Measurements from ENCODE around the gene RBM20.

RBM20 gene

DNA sequence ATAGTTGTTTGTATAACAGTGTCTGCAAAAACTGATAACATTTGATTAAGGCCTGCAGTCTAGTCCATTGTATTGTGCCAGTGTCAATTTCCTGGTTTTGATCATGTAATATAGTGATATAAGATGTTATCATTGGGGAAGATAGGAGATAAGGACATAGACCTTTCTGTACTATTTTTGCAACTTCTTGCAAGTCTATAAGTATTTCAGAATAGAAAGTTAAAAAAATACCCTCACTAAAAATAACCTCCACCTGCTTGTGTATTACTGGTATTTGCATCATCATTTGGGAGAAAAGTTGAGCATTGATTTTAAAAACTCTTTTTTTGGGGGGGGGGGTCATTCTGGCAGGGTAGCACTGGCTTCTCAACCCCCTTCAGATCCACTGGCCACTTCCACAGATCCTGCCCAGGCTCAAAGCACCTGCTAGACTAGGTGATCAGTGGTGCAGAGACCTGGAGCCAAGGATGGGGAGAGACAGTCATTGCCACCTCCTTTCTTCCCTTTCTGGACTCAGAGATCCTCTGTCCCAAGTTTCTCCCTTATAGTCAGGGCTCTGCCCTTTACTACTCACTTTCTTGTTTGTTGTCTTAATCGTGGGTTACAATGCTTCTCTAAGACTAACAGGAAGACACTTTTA is 103.0 kb downstream of the RBM20 start:
- Mint-ChIP-seq H3K36me3 (peaks cover 2% of the 10 kb centered on the region), H3K4me3 (no peak overlapping the region), H3K27me3 (peaks cover 2% of the 10 kb centered on the region), H3K9me3 (peaks cover 9% of the 10 kb centered on the region), H3K27ac (no peak overlapping the region), H3K4me1 (peaks cover 17% of the 10 kb centered on the region)
- ATAC-seq (ENCODE audit: low read depth) = no peak
- DNase-seq (ENCODE audit: low spot score in 2 of 2) = no peak

DNA sequence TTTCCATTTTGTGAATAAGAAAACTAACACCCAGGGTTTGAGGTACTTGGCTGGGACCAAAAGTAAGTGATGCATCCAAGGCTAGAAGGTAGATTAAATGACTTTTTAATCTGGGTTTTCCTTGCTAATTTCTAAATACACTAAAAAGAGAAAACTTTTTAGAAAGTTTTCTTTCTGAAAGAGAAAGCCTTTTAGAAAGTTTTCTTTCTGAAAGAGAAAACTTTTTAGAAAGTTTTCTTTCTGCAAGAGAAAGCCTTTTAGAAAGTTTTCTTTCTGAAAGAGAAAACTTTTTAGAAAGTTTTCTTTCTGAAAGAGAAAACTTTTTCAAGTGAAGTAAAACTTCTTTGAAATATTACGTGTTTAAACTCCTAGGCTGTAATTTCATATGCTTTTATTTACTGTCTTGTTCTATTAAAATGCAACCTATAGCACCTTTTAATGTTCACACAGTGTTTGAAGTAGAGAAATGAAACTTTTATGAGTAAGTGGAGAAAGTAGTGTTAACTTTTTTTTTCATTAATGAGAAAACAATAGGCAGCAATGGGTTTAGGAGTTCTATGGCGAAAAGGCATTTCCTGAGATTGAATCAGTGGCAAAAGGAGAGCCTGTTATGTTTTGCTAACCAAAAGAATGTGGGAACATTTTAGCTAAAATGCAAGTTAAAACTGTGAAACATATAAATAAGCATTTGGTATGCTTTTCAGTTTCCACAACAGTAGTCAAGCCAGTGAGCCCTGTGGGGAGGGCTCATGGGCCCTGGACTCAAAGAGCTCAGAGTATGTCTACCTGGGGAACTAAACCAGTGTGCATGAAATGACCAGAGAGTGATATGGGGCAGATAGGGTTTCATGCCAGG is 103.7 kb downstream of the RBM20 start:
- Mint-ChIP-seq H3K36me3 (peaks cover 2% of the 10 kb centered on the region), H3K27me3 (peaks cover 2% of the 10 kb centered on the region), H3K4me3 (no peak overlapping the region), H3K9me3 (peaks cover 9% of the 10 kb centered on the region), H3K4me1 (peaks cover 12% of the 10 kb centered on the region), H3K27ac (no peak overlapping the region)
- ATAC-seq (ENCODE audit: low read depth) (no peak), DNase-seq (ENCODE audit: low spot score in 2 of 2) (no peak)

DNA sequence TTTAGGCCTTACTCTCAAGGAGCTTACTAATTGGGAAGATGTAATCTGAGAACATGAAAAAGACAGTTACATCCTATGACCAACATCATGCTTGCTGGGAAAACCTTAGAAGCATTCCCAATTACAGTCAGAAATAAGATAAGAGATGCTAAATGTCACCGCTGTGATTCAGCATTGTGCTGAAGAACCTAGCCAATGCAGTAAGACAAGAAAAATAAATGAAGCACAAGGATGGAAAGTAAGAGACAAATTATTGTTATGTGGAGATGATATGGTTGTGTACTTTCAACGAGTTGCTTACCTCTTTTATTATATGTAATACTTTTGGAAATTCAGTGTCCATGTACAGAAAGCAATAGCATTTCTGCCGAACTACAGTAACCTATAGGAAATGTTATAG is 104.8 kb downstream of the RBM20 start:
- no peak for ATAC-seq (ENCODE audit: low read depth)
- Mint-ChIP-seq H3K4me1 (peaks cover 9% of the 10 kb centered on the region), H3K27ac (no peak overlapping the region), H3K36me3 (peaks cover 2% of the 10 kb centered on the region), H3K9me3 (peaks cover 9% of the 10 kb centered on the region), H3K4me3 (no peak overlapping the region), H3K27me3 (no peaks in the 10 kb centered on the region)
- DNase-seq (ENCODE audit: low spot score in 2 of 2) = no peak

DNA sequence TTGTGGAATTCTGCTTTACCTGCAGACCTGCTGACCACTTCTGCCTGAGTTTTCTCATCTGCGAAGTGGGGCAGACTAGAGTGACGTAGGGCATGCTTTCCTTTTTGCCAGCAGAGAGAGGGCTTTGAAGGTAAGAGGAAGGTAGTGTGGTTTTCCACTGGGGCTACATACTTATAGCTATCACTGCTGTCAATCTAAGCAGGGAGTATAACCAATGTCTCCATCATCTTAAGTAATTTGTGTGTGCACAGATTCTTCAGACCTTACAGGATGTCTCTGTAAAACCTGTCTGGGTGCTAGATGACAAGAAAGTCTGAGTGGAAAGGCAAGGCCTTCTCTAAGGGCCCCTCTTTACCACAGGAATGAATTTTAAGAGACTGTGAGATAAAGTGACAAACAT is 106.8 kb downstream of the RBM20 start:
- Mint-ChIP-seq H3K27ac (no peak overlapping the region), H3K4me3 (no peak overlapping the region), H3K36me3 (peaks cover 2% of the 10 kb centered on the region), H3K9me3 (peaks cover 10% of the 10 kb centered on the region), H3K4me1 (peaks cover 9% of the 10 kb centered on the region), H3K27me3 (no peaks in the 10 kb centered on the region)
- no peak for DNase-seq (ENCODE audit: low spot score in 2 of 2)
- no peak for ATAC-seq (ENCODE audit: low read depth)

DNA sequence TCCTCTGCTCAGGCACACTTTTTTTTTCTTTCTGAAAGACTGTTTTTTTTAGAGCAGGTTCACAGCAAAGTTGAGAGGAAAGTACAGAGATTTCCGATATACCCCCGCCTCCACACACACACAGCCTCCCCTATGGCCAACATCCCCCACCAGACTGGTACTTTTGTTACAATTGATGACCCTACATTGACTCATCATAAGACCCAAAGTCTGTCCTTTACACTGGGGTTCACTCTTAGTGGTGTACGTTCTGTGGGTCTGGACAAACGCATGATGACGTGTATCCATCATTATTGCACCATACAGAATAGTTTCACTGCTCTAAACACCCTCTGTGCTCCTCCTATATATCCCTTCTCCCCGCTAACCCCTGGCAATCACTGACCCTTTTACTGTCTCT is 107.7 kb downstream of the RBM20 start:
- H3K4me1 Mint-ChIP-seq = peaks cover 6% of the 10 kb centered on the region
- no peak for DNase-seq (ENCODE audit: low spot score in 2 of 2)
- peaks cover 2% of the 10 kb centered on the region for H3K36me3 Mint-ChIP-seq
- H3K9me3 Mint-ChIP-seq = peaks cover 10% of the 10 kb centered on the region
- no peak for ATAC-seq (ENCODE audit: low read depth)
- no peak overlapping the region for H3K27ac Mint-ChIP-seq
- no peak overlapping the region for H3K4me3 Mint-ChIP-seq
- no peaks in the 10 kb centered on the region for H3K27me3 Mint-ChIP-seq

DNA sequence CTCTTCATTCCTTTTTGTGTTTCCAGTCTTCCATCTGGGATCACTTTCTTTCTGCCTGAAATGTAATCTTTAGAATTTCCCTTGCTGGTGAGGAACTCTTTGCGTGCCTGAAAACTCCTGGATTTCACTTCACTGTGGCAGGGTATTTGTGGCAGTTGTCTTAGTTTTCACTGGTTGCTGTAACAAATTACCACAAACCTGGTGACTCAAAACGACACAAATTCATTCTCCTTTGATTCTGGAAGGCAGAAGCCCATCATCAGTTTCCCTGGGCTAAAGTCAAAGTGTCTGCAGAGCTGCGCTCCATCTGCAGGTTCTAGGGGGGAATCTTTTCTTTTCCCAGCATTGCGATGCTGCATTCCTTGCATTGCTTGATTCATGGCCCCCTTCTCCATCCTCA is 109.3 kb downstream of the RBM20 start:
- Mint-ChIP-seq H3K27me3 (no peaks in the 10 kb centered on the region), H3K4me3 (no peak overlapping the region), H3K27ac (no peak overlapping the region), H3K36me3 (peaks cover 2% of the 10 kb centered on the region), H3K4me1 (no peaks in the 10 kb centered on the region), H3K9me3 (peaks cover 10% of the 10 kb centered on the region)
- DNase-seq (ENCODE audit: low spot score in 2 of 2) (no peak), ATAC-seq (ENCODE audit: low read depth) (no peak)

DNA sequence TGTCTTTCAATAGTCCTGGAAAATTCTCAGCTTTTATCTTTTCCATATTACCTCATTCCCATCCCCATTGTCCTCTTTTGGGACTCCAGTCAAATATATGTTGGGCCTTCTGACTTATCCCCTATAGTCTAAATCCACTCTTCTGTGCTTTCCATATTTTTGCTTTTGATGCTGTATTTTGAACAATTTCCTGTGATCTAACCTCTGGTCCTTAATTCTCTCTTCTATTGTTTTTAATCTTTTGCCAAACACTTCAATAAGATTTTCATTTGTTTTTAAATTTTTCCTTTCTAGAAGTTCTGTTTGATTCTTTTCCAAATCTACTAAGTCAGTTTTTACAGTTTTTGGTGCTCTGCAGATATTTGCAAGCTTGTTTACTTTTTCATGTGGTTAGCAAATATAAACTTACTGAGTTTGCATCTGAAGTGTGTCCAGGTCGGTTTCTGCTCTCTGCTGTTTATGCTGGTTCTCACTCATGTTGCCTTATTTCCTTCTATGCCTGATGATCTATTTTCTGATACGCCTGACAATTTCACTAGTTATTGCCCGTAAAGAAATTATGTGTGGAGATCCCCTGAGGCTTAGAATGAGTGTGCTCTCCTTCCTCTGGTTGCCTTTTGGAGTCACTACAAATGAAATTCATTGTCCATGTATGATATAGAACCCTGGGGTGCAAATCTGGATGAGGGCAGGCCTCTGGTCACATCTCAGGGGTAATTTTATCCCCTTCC is 110.4 kb downstream of the RBM20 start:
- no peaks in the 10 kb centered on the region for H3K4me1 Mint-ChIP-seq
- ATAC-seq (ENCODE audit: low read depth) (no peak), DNase-seq (ENCODE audit: low spot score in 2 of 2) (no peak)
- peaks cover 3% of the 10 kb centered on the region for H3K9me3 Mint-ChIP-seq
- H3K36me3 Mint-ChIP-seq = no peaks in the 10 kb centered on the region
- peaks cover 1% of the 10 kb centered on the region for H3K27me3 Mint-ChIP-seq
- no peak overlapping the region for H3K4me3 Mint-ChIP-seq
- H3K27ac Mint-ChIP-seq = no peak overlapping the region

DNA sequence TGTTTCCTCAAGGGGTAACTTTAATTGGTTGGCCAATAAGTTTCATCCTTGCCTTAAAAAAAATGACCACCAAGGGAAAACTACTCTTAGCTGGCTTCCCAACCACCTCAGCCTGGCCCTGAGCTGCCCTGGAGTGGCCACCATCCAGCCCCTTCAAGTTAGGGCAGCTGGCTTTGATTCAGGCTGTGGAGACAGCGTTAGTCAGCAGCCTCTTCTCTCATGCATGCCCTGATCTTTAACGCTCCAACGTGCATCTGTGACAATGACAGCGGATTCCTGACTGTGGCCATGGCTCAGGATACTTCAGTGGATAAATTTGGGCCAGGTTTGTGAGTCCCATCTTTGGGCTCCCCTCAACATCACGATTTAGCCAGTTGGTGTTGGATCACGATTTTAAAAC is 111.6 kb downstream of the RBM20 start:
- ATAC-seq (ENCODE audit: low read depth) (no peak), DNase-seq (ENCODE audit: low spot score in 2 of 2) (no peak)
- Mint-ChIP-seq H3K27ac (no peak overlapping the region), H3K4me1 (no peaks in the 10 kb centered on the region), H3K27me3 (peaks cover 1% of the 10 kb centered on the region), H3K4me3 (no peak overlapping the region), H3K36me3 (no peaks in the 10 kb centered on the region), H3K9me3 (peaks cover 1% of the 10 kb centered on the region)

DNA sequence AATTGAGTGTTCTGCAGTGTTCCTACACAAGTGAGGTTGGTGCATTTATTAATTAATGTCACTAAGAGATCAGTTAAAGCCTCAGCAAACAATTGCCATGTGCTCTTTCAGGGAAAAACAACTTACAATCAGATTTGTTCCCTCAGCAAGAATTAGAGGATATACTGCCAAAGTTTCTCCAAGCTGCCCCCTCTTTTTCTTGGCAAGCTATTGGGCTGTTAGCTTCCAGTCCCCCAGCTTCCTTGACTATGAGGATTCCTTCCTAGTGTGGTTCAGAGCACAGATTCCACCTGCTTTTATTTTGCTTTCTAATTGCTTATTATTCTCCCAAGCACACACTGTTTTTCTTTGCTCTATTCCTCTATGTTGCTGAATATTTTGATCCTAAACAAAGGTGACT is 112.7 kb downstream of the RBM20 start:
- H3K27me3 Mint-ChIP-seq = peaks cover 1% of the 10 kb centered on the region
- no peak overlapping the region for H3K4me3 Mint-ChIP-seq
- H3K4me1 Mint-ChIP-seq = no peaks in the 10 kb centered on the region
- peaks cover 1% of the 10 kb centered on the region for H3K9me3 Mint-ChIP-seq
- DNase-seq (ENCODE audit: low spot score in 2 of 2) = no peak
- no peaks in the 10 kb centered on the region for H3K36me3 Mint-ChIP-seq
- H3K27ac Mint-ChIP-seq = no peak overlapping the region
- no peak for ATAC-seq (ENCODE audit: low read depth)

DNA sequence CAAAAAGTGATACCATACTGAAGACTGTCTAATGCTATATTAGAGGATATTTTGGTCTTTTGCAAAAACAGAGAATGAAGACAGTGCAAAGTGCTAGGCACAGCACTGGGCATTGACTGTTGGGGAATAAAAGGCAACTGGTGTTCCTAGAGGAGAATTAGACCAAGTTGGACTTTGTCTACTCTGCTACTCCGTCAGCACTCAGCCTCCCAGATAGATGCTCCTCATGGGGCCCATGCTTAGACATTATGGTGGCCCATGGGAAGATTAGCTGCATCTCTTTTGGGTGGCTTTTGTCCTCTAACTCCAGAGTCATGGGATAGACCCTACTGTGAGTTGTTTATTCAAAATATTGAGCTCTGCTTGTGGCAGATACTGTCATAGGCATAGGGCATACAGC is 113.5 kb downstream of the RBM20 start:
- no peak for ATAC-seq (ENCODE audit: low read depth)
- no peak overlapping the region for H3K27ac Mint-ChIP-seq
- no peak overlapping the region for H3K4me3 Mint-ChIP-seq
- DNase-seq (ENCODE audit: low spot score in 2 of 2) = no peak
- H3K36me3 Mint-ChIP-seq = no peaks in the 10 kb centered on the region
- H3K9me3 Mint-ChIP-seq = peaks cover 1% of the 10 kb centered on the region
- peaks cover 3% of the 10 kb centered on the region for H3K27me3 Mint-ChIP-seq
- H3K4me1 Mint-ChIP-seq = no peaks in the 10 kb centered on the region

DNA sequence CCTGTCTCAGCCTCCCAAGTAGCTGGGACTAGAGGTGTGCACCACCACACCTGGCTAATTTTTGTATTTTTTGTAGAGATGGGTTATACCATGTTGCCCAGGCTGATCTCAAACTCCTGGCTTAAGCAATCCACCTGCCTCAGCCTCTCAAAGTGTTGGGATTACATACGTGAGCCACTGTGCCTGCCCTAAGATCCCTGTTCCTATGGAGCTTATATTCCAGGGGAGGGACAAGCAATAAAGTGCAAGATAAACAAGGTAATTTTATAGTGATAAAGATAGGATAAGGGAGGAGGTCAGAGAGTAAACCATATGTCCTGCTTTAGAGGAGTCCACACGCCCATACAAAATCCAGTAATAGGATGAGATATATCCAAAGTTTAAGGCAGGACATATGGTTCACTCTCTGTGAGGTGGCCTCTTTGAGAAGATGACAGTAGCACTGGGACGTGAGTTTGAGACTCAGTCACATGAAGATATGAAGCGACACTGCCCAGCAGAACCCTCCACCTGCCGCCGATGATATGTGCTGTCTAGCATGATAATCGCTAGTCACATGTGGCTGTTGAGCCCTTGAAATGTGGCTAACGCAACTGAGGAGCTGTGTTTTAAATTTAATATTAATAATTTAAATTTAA is 114.1 kb downstream of the RBM20 start:
- Mint-ChIP-seq H3K4me3 (no peak overlapping the region), H3K36me3 (no peaks in the 10 kb centered on the region), H3K27me3 (peaks cover 4% of the 10 kb centered on the region), H3K27ac (no peak overlapping the region), H3K4me1 (no peaks in the 10 kb centered on the region), H3K9me3 (peaks cover 1% of the 10 kb centered on the region)
- ATAC-seq (ENCODE audit: low read depth) (no peak), DNase-seq (ENCODE audit: low spot score in 2 of 2) (no peak)

DNA sequence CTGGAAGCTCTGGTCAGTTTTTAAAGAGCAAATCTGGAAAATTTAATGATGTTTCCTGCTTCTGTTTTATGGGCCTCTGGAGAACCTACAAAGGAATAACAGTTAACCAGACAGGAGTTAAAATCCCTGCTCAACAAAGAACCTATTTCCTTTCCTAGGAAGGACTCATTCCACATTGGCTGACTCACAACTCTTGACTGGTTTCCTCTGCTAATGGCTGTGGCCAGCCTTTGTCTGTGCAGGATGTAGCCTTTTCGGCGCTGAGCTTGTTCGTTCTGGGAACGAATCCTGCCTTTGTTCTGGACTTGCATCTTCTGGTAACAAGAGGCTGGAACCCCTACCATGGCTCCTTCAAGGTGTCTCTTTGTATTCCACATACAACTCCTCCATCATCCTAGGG is 114.8 kb downstream of the RBM20 start:
- H3K4me3 Mint-ChIP-seq = no peak overlapping the region
- peaks cover 8% of the 10 kb centered on the region for H3K27me3 Mint-ChIP-seq
- H3K36me3 Mint-ChIP-seq = no peaks in the 10 kb centered on the region
- no peaks in the 10 kb centered on the region for H3K4me1 Mint-ChIP-seq
- H3K27ac Mint-ChIP-seq = no peak overlapping the region
- H3K9me3 Mint-ChIP-seq = peaks cover 1% of the 10 kb centered on the region
- no peak for ATAC-seq (ENCODE audit: low read depth)
- DNase-seq (ENCODE audit: low spot score in 2 of 2) = no peak

DNA sequence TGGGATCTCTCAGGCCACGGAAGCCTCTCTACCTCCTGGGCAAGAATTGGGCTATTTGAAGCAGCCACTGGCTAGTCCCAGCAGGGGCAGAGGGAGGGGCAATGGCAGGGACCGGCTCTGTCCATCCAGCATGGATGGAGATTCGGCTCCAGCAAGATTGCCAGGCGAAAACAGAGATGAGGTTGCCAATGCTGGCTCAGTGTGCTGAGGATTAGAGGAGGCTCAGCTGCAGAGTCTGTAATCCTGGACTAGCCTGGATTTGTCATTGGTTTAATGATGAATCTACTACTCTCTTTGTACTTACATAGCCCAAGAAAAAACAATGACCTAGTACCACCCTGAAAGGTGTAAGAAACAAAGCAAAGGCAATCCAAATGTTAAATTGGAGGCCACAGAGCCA is 115.4 kb downstream of the RBM20 start:
- no peaks in the 10 kb centered on the region for H3K36me3 Mint-ChIP-seq
- peaks cover 12% of the 10 kb centered on the region for H3K27me3 Mint-ChIP-seq
- no peak for DNase-seq (ENCODE audit: low spot score in 2 of 2)
- no peak for ATAC-seq (ENCODE audit: low read depth)
- H3K4me1 Mint-ChIP-seq = no peaks in the 10 kb centered on the region
- no peaks in the 10 kb centered on the region for H3K9me3 Mint-ChIP-seq
- no peak overlapping the region for H3K27ac Mint-ChIP-seq
- H3K4me3 Mint-ChIP-seq = no peak overlapping the region
